ENCODE measurements around the gene FAIM.

- TF ChIP-seq CTCF (IDR thresholded peaks at IDR 0.05) (no peak), POLR2A (IDR thresholded peaks at IDR 0.05) (peak; percentile 59), POLR2AphosphoS5 (IDR thresholded peaks at IDR 0.05) (peak in 2 of 3 donors; percentile 21 to 40)
Measured at GRCh38 chr3:138608322-138609135, at the start of gene FAIM.

All from transverse colon (tissue), 4 donors.